HepG2 (cell line): Measurements from ENCODE around the gene SACS. TPM values are rescaled to one million over a fixed set of nuclear protein-coding genes. Genes with fewer than 3 reads are reported as not detected.

ENCODE experiments used
- ATAC-seq: fragments of 200-7000 bp; cut with Tn5 transposase; 3 replicates; pipeline ENCODE4 v1.9.1; 2020; ENCODE audit warnings: mild to moderate bottlenecking, moderate library complexity
- BruUV-seq: library from RNA; stranded (reverse); fragments of 400-500 nt; replicated peaks from 2 replicates; lab custom pipeline; 2021; lab: Mats Ljungman, UMichigan
- CTCF ChIA-PET: fragments of 300-600 bp; formaldehyde crosslinking; extraction: SDS; loops from one replicate; lab custom pipeline; 2021; ENCODE audit warnings: low total read pairs, inconsistent platforms, low intra/inter-chr PET ratio; lab: Yijun Ruan, JAX
- POLR2A ChIA-PET: fragments of 350-600 bp; sonication (Branson Sonifier 250); formaldehyde crosslinking; loops from one replicate; lab custom pipeline; 2020; ENCODE audit warnings: antibody characterized with exemption, inconsistent platforms; lab: Yijun Ruan, JAX
- DNase-seq: peaks from one replicate; pipeline ENCODE4 v3.0.0-alpha.2; 2015; ENCODE audit warnings: low spot score
- FAIRE-seq: peaks from 3 replicates; lab custom pipeline; 2011; peaks lifted over from hg19 to GRCh38; lab: Jason Lieb, UNC
- H2AFZ ChIP-seq: one replicate; pipeline ENCODE4 v1.6.1; 2011; ENCODE audit warnings: low read length, inconsistent platforms
- H3K27ac ChIP-seq: fragments of 300-600 bp; 3 replicates; pipeline ENCODE4 v1.8.0; 2011; ENCODE audit warnings: mixed run types, mild to moderate bottlenecking, mixed read lengths, low read length, inconsistent platforms; ENCODE audit not compliant: insufficient read depth; ENCODE audit errors: extremely low read length
- H3K27me3 ChIP-seq, 2 experiments: fragments of 200-600 bp in 1 of 2; 2 replicates in 1 of 2; 3 replicates in 1 of 2; pipeline versions ENCODE4 v1.6.0 to v1.8.0; 2011; ENCODE audit warnings: low read length in 2 of 2, mild to moderate bottlenecking in 2 of 2, moderate library complexity in 2 of 2, inconsistent platforms in 1 of 2; ENCODE audit not compliant: insufficient read depth in 2 of 2, control insufficient read depth in 1 of 2
- H3K36me3 ChIP-seq, 2 experiments: fragments of 200-600 bp in 1 of 2; replicated peaks in 1 of 2; 2 replicates in 1 of 2; 3 replicates in 1 of 2; pipeline versions ENCODE4 v1.5.1 to v1.8.0; 2011; ENCODE audit warnings: low read length in 2 of 2, inconsistent platforms in 1 of 2; ENCODE audit not compliant: insufficient read depth in 2 of 2, control insufficient read depth in 1 of 2
- H3K4me1 ChIP-seq: 2 replicates; pipeline ENCODE4 v1.5.1; 2012; ENCODE audit warnings: low read length, inconsistent platforms; ENCODE audit not compliant: insufficient read depth
- H3K4me2 ChIP-seq: 2 replicates; pipeline ENCODE4 v1.6.0; 2011; ENCODE audit warnings: low read depth, low read length, inconsistent platforms
- H3K4me3 ChIP-seq, 3 experiments: fragments of 200-600 bp in 1 of 3; sonication (generic), shearing (Covaris generic) in 1 of 3; replicated peaks in 1 of 3; 2 replicates each; pipeline ENCODE4 v1.5.1; 2011 to 2016; ENCODE audit warnings: low read length in 3 of 3, inconsistent platforms in 2 of 3, low read depth in 2 of 3, mild to moderate bottlenecking in 2 of 3, control low read depth in 1 of 3, mixed read lengths in 1 of 3; ENCODE audit not compliant: insufficient read depth in 1 of 3
- H3K79me2 ChIP-seq: one replicate; pipeline ENCODE4 v1.6.1; 2011; ENCODE audit warnings: low read length, inconsistent platforms; ENCODE audit not compliant: insufficient read depth
- H3K9ac ChIP-seq: 2 replicates; pipeline ENCODE4 v1.6.0; 2011; ENCODE audit warnings: mild to moderate bottlenecking, low read depth, low read length, inconsistent platforms; ENCODE audit not compliant: insufficient read depth
- H3K9me3 ChIP-seq: 2 replicates; pipeline ENCODE4 v1.5.1; 2012; ENCODE audit warnings: mild to moderate bottlenecking, low read length
- H4K20me1 ChIP-seq: 2 replicates; pipeline ENCODE4 v1.6.0; 2011; ENCODE audit warnings: inconsistent platforms, mild to moderate bottlenecking, low read length, moderate library complexity; ENCODE audit not compliant: insufficient read depth
- ATF7-NPFF ChIP-seq: sonication (generic); formaldehyde crosslinking; IDR thresholded peaks from 2 replicates; pipeline ENCODE4 v1.8.1; 2023; ENCODE audit warnings: mild to moderate bottlenecking, low read depth, missing genetic modification reagents, moderate library complexity
- EED ChIP-seq: sonication (generic); formaldehyde crosslinking; IDR thresholded peaks from 2 replicates; pipeline ENCODE4 v1.5.0; 2020; ENCODE audit warnings: mild to moderate bottlenecking, missing genetic modification reagents
- FOXC1 ChIP-seq: sonication (generic); formaldehyde crosslinking; IDR thresholded peaks from 2 replicates; pipeline ENCODE4 v1.8.0; 2022; ENCODE audit warnings: mild to moderate bottlenecking, missing genetic modification reagents, borderline replicate concordance
- GLI4 ChIP-seq: sonication (generic); formaldehyde crosslinking; IDR thresholded peaks from 2 replicates; pipeline ENCODE4 v1.5.1; 2020; ENCODE audit warnings: missing genetic modification reagents, mild to moderate bottlenecking, moderate library complexity, borderline replicate concordance
- HIVEP1 ChIP-seq: sonication (generic); formaldehyde crosslinking; IDR thresholded peaks from 2 replicates; pipeline ENCODE4 v1.4.0; 2020; ENCODE audit warnings: mild to moderate bottlenecking, missing genetic modification reagents
- ISL2 ChIP-seq: sonication (generic); formaldehyde crosslinking; IDR thresholded peaks from 2 replicates; pipeline ENCODE4 v1.5.0; 2020; ENCODE audit warnings: missing genetic modification reagents
- REXO4 ChIP-seq: sonication (generic); formaldehyde crosslinking; IDR thresholded peaks from 2 replicates; pipeline ENCODE4 v1.8.0; 2022; ENCODE audit warnings: missing genetic modification reagents, mild to moderate bottlenecking, borderline replicate concordance
- STAG1 ChIP-seq: sonication (generic); formaldehyde crosslinking; IDR thresholded peaks from 2 replicates; pipeline ENCODE4 v1.4.0; 2020; ENCODE audit warnings: missing genetic modification reagents
- ZNF224 ChIP-seq: sonication (generic); formaldehyde crosslinking; IDR thresholded peaks from 2 replicates; pipeline ENCODE4 v1.5.0; 2020; ENCODE audit warnings: mild to moderate bottlenecking, missing genetic modification reagents
- ZNF549 ChIP-seq: sonication (generic); formaldehyde crosslinking; IDR thresholded peaks from 2 replicates; pipeline ENCODE4 v1.5.0; 2020; ENCODE audit warnings: missing genetic modification reagents
- ZNF558 ChIP-seq: sonication (generic); formaldehyde crosslinking; IDR thresholded peaks from 2 replicates; pipeline ENCODE4 v1.9.0; 2022; ENCODE audit warnings: mild to moderate bottlenecking, missing genetic modification reagents, borderline replicate concordance
- ZNF790 ChIP-seq: sonication (generic); formaldehyde crosslinking; IDR thresholded peaks from 2 replicates; pipeline ENCODE4 v1.8.0; 2022; ENCODE audit warnings: missing genetic modification reagents, mild to moderate bottlenecking, borderline replicate concordance
- WGBS: methylation state at CpG from one replicate; pipeline ENCODE4 v1.1.6; 2017; ENCODE audit warnings: low lambda C conversion rate; 5-methylcytosine and 5-hydroxymethylcytosine counted together
- in situ Hi-C: cut with HindIII; loops from 2 replicates; pipeline ENCODE4 v1.10.0; 2017; ENCODE audit warnings: low pct_unique_long_range_greater_than_20kb; ENCODE audit not compliant: extremely low pct_ligation_motif_present
- intact Hi-C: fragments of 100-400 bp; cut with micrococcal nuclease; formaldehyde crosslinking; loops from one replicate; pipeline ENCODE4 v1.10.0; 2022; ENCODE audit not compliant: unreplicated experiment
- polyA plus RNA-seq, 8 experiments: library from polyadenylated mRNA; depleted of rRNA in 3 of 8; stranded (reverse) in 7 of 8; unstranded in 1 of 8; fragments of >200 nt; fragmentation: Illumina TruSeq in 4 of 8; extraction: Trizol in 4 of 8; gene quantifications; 2 replicates each; pipeline versions ENCODE4 v1.2.1 to v1.2.3, GENCODE V29; 2011 to 2016; ENCODE audit warnings: low read depth in 4 of 8, missing spikeins in 1 of 8, mixed read lengths in 1 of 8; ENCODE audit not compliant: insufficient read depth in 1 of 8
- total RNA-seq, 5 experiments: library from RNA; depleted of rRNA; stranded (reverse); fragments of >200 nt; fragmentation: Illumina TruSeq; extraction: Trizol; gene quantifications; 2 replicates each; pipeline ENCODE4 v1.2.3, GENCODE V29; 2016; ENCODE audit warnings: low read depth in 1 of 5
- TF ChIP-seq, protein P1 (sequence below): sonication (generic); formaldehyde crosslinking; IDR thresholded peaks from 2 replicates; pipeline ENCODE4 v1.4.0; 2020; ENCODE audit warnings: missing genetic modification reagents, borderline replicate concordance
- TF ChIP-seq, protein P2 (sequence below): sonication (generic); formaldehyde crosslinking; IDR thresholded peaks from 2 replicates; pipeline ENCODE4 v1.5.0; 2020; ENCODE audit warnings: missing genetic modification reagents

Gene SACS
- total and polyA plus RNA-seq, 2 of the 13 experiments (the other 11 are each of a cell fraction or from before 2014, with no cell fraction given), result 4.0 to 15.7 TPM

DNA sequence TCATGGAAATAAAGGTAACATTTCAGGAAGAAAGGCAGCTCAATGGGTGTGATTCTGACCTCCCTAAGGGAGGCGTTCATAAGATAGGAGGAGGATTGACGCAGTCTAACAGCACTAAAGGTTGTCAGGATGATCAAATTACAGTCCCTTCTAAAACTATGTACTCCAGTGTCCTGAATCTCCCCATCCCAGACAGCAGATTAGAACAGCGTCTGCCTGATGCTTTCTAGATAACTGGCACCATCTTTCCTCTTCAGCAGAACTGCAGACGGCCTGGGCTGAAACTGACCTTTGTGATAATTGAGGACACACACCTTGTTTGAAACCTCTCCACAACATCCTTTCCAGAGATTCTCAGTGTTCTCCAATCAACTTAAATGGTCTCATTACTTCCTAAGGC lies 25.5 kb upstream of the SACS start:
- CTCF ChIA-PET, result no interaction called here

DNA sequence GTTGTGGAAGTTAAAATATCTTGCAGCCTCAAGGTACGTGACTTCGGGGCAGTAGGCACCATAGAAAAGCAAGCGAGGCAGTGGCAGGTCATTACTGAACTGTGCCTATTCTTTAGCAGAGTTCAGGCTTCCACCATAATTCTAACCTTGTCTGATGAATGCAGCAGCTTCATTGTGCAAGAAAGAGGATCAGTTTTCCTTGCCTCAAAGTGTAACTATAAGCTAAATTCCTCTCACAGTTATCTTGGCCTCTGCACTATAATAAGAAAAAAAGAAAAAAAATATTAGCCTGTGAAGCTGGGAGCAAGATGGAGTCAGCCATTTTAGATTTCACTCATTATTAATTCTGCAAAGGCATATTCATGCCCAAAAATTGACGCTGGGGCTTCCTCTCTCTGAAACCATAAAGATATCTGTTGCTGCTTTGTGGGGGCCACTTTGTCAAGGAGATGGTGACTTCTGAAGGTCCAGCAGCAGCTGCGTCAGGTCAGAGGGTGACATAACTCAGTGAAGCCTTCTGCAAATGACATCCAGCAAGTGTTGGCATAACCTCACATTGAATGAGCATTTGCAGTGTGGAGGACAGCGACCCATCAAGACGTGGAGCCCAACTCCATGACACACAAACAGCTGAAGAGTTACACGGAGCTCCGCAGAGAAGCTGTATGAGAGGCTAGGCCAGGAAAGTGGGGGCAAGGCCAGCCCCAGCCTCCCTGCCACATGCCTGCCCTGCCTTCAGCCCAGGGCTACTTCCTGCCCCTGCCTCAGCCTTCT lies 23.1 kb upstream of the SACS start:
- CTCF ChIA-PET, result no interaction called here
- FAIRE-seq (no peak), ATAC-seq (no peak), DNase-seq (no peak)
- no peaks in the 10 kb centered on the region for H3K79me2 ChIP-seq
- no peaks in the 10 kb centered on the region; a peak in 1 of 5 replicates for H3K27me3 ChIP-seq
- no peaks in the 10 kb centered on the region for H3K36me3 ChIP-seq
- H3K4me3 ChIP-seq, result no peak overlapping the region
- intact Hi-C loops, result no loop called here
- no TSS peak for BruUV-seq
- POLR2A ChIA-PET, result no interaction called here
- in situ Hi-C loops, result no loop called here
- H3K4me2 ChIP-seq, result no peak overlapping the region
- no peaks in the 10 kb centered on the region for H4K20me1 ChIP-seq
- no peak overlapping the region for H3K9ac ChIP-seq
- no peaks in the 10 kb centered on the region for H3K4me1 ChIP-seq
- no peak for TF ChIP-seq ZNF549 (CRISPR knock-in tag)
- TF ChIP-seq STAG1 (CRISPR knock-in tag), result no peak
- TF ChIP-seq ZNF558 (CRISPR knock-in tag), result no peak
- TF ChIP-seq EED (CRISPR knock-in tag), result no peak
- TF ChIP-seq, protein P1, sequence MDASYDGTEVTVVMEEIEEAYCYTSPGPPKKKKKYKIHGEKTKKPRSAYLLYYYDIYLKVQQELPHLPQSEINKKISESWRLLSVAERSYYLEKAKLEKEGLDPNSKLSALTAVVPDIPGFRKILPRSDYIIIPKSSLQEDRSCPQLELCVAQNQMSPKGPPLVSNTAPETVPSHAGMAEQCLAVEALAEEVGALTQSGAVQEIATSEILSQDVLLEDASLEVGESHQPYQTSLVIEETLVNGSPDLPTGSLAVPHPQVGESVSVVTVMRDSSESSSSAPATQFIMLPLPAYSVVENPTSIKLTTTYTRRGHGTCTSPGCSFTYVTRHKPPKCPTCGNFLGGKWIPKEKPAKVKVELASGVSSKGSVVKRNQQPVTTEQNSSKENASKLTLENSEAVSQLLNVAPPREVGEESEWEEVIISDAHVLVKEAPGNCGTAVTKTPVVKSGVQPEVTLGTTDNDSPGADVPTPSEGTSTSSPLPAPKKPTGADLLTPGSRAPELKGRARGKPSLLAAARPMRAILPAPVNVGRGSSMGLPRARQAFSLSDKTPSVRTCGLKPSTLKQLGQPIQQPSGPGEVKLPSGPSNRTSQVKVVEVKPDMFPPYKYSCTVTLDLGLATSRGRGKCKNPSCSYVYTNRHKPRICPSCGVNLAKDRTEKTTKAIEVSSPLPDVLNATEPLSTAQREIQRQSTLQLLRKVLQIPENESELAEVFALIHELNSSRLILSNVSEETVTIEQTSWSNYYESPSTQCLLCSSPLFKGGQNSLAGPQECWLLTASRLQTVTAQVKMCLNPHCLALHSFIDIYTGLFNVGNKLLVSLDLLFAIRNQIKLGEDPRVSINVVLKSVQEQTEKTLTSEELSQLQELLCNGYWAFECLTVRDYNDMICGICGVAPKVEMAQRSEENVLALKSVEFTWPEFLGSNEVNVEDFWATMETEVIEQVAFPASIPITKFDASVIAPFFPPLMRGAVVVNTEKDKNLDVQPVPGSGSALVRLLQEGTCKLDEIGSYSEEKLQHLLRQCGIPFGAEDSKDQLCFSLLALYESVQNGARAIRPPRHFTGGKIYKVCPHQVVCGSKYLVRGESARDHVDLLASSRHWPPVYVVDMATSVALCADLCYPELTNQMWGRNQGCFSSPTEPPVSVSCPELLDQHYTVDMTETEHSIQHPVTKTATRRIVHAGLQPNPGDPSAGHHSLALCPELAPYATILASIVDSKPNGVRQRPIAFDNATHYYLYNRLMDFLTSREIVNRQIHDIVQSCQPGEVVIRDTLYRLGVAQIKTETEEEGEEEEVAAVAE (CRISPR knock-in tag), result no peak
- TF ChIP-seq, all 625 proteins: peak for 0
- WGBS, result 39% methylated on average over 7 of the region's 9 CpGs
- no peak overlapping the region for H2AFZ ChIP-seq
- no peak overlapping the region for H3K27ac ChIP-seq
- no peaks in the 10 kb centered on the region for H3K9me3 ChIP-seq

More for the DNA sequence above, 25.5 kb upstream of the SACS start:
- no peak overlapping the region for H2AFZ ChIP-seq
- TF ChIP-seq ISL2 (CRISPR knock-in tag), result no peak
- TF ChIP-seq REXO4, result no peak
- TF ChIP-seq GLI4, result no peak
- TF ChIP-seq FOXC1 (CRISPR knock-in tag), result no peak
- TF ChIP-seq ATF7-NPFF (CRISPR knock-in tag), result no peak
- no peak for TF ChIP-seq ZNF224
- no peak for TF ChIP-seq ZNF790 (CRISPR knock-in tag)
- TF ChIP-seq, protein P2, sequence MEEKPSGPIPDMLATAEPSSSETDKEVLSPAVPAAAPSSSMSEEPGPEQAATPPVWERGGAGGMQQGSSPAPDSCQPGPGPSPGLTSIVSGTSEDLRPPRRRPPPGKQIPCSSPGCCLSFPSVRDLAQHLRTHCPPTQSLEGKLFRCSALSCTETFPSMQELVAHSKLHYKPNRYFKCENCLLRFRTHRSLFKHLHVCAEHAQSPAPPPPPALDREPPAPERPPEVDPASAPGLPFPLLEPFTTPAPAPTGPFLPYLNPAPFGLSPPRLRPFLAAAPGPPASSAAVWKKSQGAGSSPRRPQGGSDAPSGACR (CRISPR knock-in tag), result no peak
- TF ChIP-seq HIVEP1 (CRISPR knock-in tag), result no peak
- H3K4me1 ChIP-seq, result no peaks in the 10 kb centered on the region
- DNase-seq (no peak), FAIRE-seq (no peak), ATAC-seq (no peak)
- POLR2A ChIA-PET, result no interaction called here
- H3K36me3 ChIP-seq, result no peaks in the 10 kb centered on the region
- intact Hi-C loops, result no loop called here
- no peak overlapping the region for H3K4me2 ChIP-seq
- no peaks in the 10 kb centered on the region for H4K20me1 ChIP-seq
- H3K79me2 ChIP-seq, result no peaks in the 10 kb centered on the region
- in situ Hi-C loops, result no loop called here
- WGBS, result 53% methylated on average over 4 of the region's 4 CpGs
- no peak overlapping the region for H3K9ac ChIP-seq
- H3K27me3 ChIP-seq, result no peaks in the 10 kb centered on the region; a peak in 1 of 5 replicates
- H3K27ac ChIP-seq, result no peak overlapping the region
- no peak overlapping the region for H3K4me3 ChIP-seq
- no peaks in the 10 kb centered on the region for H3K9me3 ChIP-seq
- BruUV-seq, result no TSS peak
